SK-N-SH treated with all-trans-retinoic acid at 6 μM for 48 hours (cell line): ENCODE measurements around the gene MCEMP1.

Experiments used
- ATAC-seq: fragments of 200-7000 bp; cut with Tn5 transposase; 3 replicates; pipeline ENCODE4 v1.9.1; 2020; ENCODE audit warnings: mild to moderate bottlenecking, moderate library complexity
- ARNTL ChIP-seq: fragments of 450-650 bp; formaldehyde crosslinking; IDR thresholded peaks from 2 replicates; pipeline ENCODE4 v1.5.0; 2020; ENCODE audit warnings: low read depth, mild to moderate bottlenecking, moderate library complexity, borderline replicate concordance
- CSDC2 ChIP-seq: fragments of 250-450 bp; sonication (Bioruptor Pico); IDR thresholded peaks from 2 replicates; pipeline ENCODE4 v1.5.0; 2020; ENCODE audit warnings: mild to moderate bottlenecking, moderate library complexity
- CSRNP3 ChIP-seq: fragments of 250-450 bp; sonication (Bioruptor Pico); IDR thresholded peaks from 2 replicates; pipeline ENCODE4 v1.5.1; 2021; ENCODE audit warnings: mild to moderate bottlenecking, moderate library complexity
- ESRRG ChIP-seq: fragments of 250-450 bp; sonication (Bioruptor Pico); IDR thresholded peaks from 2 replicates; pipeline ENCODE4 v1.6.1; 2021; ENCODE audit warnings: mild to moderate bottlenecking
- ISL1 ChIP-seq: fragments of 250-450 bp; sonication (Bioruptor Pico); IDR thresholded peaks from 2 replicates; pipeline ENCODE4 v2.1.2; 2022; ENCODE audit warnings: mild to moderate bottlenecking, moderate library complexity
- OSR1 ChIP-seq: fragments of 250-450 bp; sonication (Bioruptor Pico); IDR thresholded peaks from 2 replicates; pipeline ENCODE4 v1.8.0; 2022; ENCODE audit warnings: moderate library complexity, mild to moderate bottlenecking, inconsistent platforms
- POU6F1 ChIP-seq: fragments of 250-450 bp; sonication (Bioruptor Pico); IDR thresholded peaks from 2 replicates; pipeline ENCODE4 v1.8.0; 2021; ENCODE audit warnings: low read depth, mild to moderate bottlenecking, moderate library complexity, borderline replicate concordance
- PPARA ChIP-seq: fragments of 250-450 bp; sonication (Bioruptor Pico); IDR thresholded peaks from 2 replicates; pipeline ENCODE4 v1.5.0; 2020; ENCODE audit warnings: mild to moderate bottlenecking, borderline replicate concordance
- RARB ChIP-seq: fragments of 250-450 bp; sonication (Bioruptor Pico); IDR thresholded peaks from 2 replicates; pipeline ENCODE4 v1.8.0; 2021; ENCODE audit warnings: mild to moderate bottlenecking, moderate library complexity
- SNAI2 ChIP-seq: fragments of 250-450 bp; sonication (Bioruptor Pico); IDR thresholded peaks from 2 replicates; pipeline ENCODE4 v1.5.0; 2020; ENCODE audit warnings: mild to moderate bottlenecking, moderate library complexity
- TCF4 ChIP-seq: fragments of 250-450 bp; sonication (Bioruptor Pico); IDR thresholded peaks from 2 replicates; pipeline ENCODE4 v1.8.0; 2021; ENCODE audit warnings: mild to moderate bottlenecking, moderate library complexity, borderline replicate concordance
- TSHZ2 ChIP-seq: fragments of 250-450 bp; sonication (Bioruptor Pico); IDR thresholded peaks from 2 replicates; pipeline ENCODE4 v1.5.0; 2020; ENCODE audit warnings: mild to moderate bottlenecking, moderate library complexity
- ZC3H10 ChIP-seq: fragments of 250-450 bp; sonication (Bioruptor Pico); IDR thresholded peaks from 2 replicates; pipeline ENCODE4 v1.5.1; 2021; ENCODE audit warnings: mild to moderate bottlenecking, moderate library complexity
- ZFP3 ChIP-seq: fragments of 250-450 bp; sonication (Bioruptor Pico); IDR thresholded peaks from 2 replicates; pipeline ENCODE4 v1.5.0; 2020; ENCODE audit warnings: mild to moderate bottlenecking, moderate library complexity
- ZFP30 ChIP-seq: fragments of 450-650 bp; formaldehyde crosslinking; IDR thresholded peaks from 2 replicates; pipeline ENCODE4 v1.5.0; 2022; ENCODE audit warnings: mild to moderate bottlenecking, moderate library complexity
- ZNF565 ChIP-seq: fragments of 450-650 bp; formaldehyde crosslinking; conservative IDR thresholded peaks from 2 replicates; pipeline ENCODE4 v1.5.0; 2020; ENCODE audit warnings: low read depth, mild to moderate bottlenecking, moderate library complexity
- ZNF70 ChIP-seq: fragments of 450-650 bp; formaldehyde crosslinking; IDR thresholded peaks from 2 replicates; pipeline ENCODE4 v1.5.0; 2020; ENCODE audit warnings: mild to moderate bottlenecking, moderate library complexity
- ZNF8 ChIP-seq: fragments of 450-650 bp; formaldehyde crosslinking; IDR thresholded peaks from 2 replicates; pipeline ENCODE4 v1.5.0; 2020; ENCODE audit warnings: mild to moderate bottlenecking, moderate library complexity
- TF ChIP-seq, protein P1 (sequence below): fragments of 250-450 bp; sonication (Bioruptor Pico); IDR thresholded peaks from 2 replicates; pipeline ENCODE4 v1.5.1; 2020; ENCODE audit warnings: low read depth, mild to moderate bottlenecking, moderate library complexity
- TF ChIP-seq, protein P2 (sequence below): fragments of 250-450 bp; sonication (Bioruptor Pico); IDR thresholded peaks from 2 replicates; pipeline ENCODE4 v1.8.0; 2020; ENCODE audit warnings: mild to moderate bottlenecking, moderate library complexity, borderline replicate concordance

MCEMP1 gene

DNA sequence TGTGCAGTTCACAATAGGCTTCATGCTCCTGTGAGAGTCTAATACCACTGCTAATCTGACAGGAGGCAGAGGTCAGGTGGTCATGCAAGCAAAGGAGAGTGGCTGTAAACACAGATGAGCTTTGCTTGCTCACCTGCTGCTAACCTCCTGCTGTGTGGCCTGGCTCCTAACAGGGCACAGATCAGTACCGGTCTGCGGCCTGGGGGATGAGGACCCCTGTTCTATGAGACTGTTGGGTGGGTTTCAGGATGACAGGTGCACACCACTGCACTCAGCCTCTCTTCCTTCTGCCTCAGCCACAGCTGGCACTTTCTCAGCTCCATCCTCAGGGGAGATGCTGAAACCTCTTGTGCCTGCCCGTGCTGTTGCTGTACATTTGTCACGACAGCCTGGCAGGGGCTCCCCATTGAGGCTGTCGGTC lies 45.4 kb downstream of the MCEMP1 start:
- ATAC-seq: no peak
- TF ChIP-seq ZNF8: no peak
- TF ChIP-seq TCF4 (CRISPR knock-in tag): no peak
- TF ChIP-seq OSR1 (CRISPR knock-in tag): no peak
- no peak for TF ChIP-seq CSDC2 (CRISPR knock-in tag)
- TF ChIP-seq SNAI2 (CRISPR knock-in tag): no peak
- no peak for TF ChIP-seq ZNF70
- TF ChIP-seq ARNTL: no peak
- TF ChIP-seq ESRRG: no peak
- no peak for TF ChIP-seq POU6F1
- TF ChIP-seq PPARA (CRISPR knock-in tag): no peak
- TF ChIP-seq ZFP3 (CRISPR knock-in tag): no peak
- TF ChIP-seq, protein P1, sequence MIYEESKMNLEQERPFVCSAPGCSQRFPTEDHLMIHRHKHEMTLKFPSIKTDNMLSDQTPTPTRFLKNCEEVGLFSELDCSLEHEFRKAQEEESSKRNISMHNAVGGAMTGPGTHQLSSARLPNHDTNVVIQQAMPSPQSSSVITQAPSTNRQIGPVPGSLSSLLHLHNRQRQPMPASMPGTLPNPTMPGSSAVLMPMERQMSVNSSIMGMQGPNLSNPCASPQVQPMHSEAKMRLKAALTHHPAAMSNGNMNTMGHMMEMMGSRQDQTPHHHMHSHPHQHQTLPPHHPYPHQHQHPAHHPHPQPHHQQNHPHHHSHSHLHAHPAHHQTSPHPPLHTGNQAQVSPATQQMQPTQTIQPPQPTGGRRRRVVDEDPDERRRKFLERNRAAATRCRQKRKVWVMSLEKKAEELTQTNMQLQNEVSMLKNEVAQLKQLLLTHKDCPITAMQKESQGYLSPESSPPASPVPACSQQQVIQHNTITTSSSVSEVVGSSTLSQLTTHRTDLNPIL: no peak
- TF ChIP-seq, protein P2, sequence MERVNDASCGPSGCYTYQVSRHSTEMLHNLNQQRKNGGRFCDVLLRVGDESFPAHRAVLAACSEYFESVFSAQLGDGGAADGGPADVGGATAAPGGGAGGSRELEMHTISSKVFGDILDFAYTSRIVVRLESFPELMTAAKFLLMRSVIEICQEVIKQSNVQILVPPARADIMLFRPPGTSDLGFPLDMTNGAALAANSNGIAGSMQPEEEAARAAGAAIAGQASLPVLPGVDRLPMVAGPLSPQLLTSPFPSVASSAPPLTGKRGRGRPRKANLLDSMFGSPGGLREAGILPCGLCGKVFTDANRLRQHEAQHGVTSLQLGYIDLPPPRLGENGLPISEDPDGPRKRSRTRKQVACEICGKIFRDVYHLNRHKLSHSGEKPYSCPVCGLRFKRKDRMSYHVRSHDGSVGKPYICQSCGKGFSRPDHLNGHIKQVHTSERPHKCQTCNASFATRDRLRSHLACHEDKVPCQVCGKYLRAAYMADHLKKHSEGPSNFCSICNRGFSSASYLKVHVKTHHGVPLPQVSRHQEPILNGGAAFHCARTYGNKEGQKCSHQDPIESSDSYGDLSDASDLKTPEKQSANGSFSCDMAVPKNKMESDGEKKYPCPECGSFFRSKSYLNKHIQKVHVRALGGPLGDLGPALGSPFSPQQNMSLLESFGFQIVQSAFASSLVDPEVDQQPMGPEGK (CRISPR knock-in tag): no peak

- TF ChIP-seq ISL1 (no peak), CSDC2 (CRISPR knock-in tag) (no peak), CSRNP3 (CRISPR knock-in tag) (no peak), RARB (CRISPR knock-in tag) (no peak), ARNTL (no peak), POU6F1 (no peak), ZFP30 (no peak), ESRRG (no peak), ZNF8 (no peak), ZFP3 (CRISPR knock-in tag) (no peak), PPARA (CRISPR knock-in tag) (no peak), OSR1 (CRISPR knock-in tag) (no peak), ZNF565 (CRISPR knock-in tag) (no peak), TSHZ2 (CRISPR knock-in tag) (no peak)
- TF ChIP-seq, all 23 proteins: peak for 0
- ATAC-seq: no peak
Measured at GRCh38 chr19:7725791-7726190, 48.9 kb downstream of the MCEMP1 start.

- no peak for ATAC-seq
- TF ChIP-seq TSHZ2 (CRISPR knock-in tag) (no peak), CSDC2 (CRISPR knock-in tag) (no peak), ZNF70 (no peak), CSRNP3 (CRISPR knock-in tag) (no peak), ISL1 (no peak), ZNF565 (CRISPR knock-in tag) (no peak), ZNF8 (no peak), ZFP30 (no peak), POU6F1 (no peak), ZC3H10 (CRISPR knock-in tag) (no peak), SNAI2 (CRISPR knock-in tag) (no peak), ESRRG (no peak), OSR1 (CRISPR knock-in tag) (no peak)
Measured at GRCh38 chr19:7729211-7729610, 52.3 kb downstream of the MCEMP1 start.
